NCI-H187 treated with DMSO at 0.1 percent for 48 hours (cell line): ENCODE measurements around the gene ZSWIM6.

Experiments
- DNase-seq: peaks from one replicate; lab custom pipeline; 2025; lab: John Stamatoyannopoulos, UW

Gene ZSWIM6

GRCh38 chr5:61482980-61483379 lies 150.9 kb downstream of the ZSWIM6 start:
- no peak for DNase-seq

- no peak for DNase-seq
Measured at GRCh38 chr5:61486476-61486875, 154.4 kb downstream of the ZSWIM6 start.

DNA sequence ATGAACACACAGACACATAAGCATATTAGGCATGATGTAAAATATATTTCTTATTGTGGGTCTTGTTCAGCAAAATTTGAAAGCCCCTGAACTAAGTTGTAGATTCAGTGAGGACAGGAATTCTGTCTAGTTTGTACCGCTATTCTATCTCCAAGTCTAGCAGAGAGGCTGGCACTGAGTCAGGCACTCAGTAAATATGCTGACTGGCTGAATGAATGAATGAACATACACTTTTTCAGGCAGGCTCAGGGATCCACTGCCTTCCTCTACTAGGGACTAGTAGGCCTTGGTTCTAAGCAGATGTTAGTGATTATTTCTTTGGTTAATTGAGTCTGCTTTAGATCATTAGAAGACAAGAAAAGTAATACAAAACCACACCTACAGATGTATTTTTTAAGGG lies 157.5 kb downstream of the ZSWIM6 start:
- no peak for DNase-seq

DNA sequence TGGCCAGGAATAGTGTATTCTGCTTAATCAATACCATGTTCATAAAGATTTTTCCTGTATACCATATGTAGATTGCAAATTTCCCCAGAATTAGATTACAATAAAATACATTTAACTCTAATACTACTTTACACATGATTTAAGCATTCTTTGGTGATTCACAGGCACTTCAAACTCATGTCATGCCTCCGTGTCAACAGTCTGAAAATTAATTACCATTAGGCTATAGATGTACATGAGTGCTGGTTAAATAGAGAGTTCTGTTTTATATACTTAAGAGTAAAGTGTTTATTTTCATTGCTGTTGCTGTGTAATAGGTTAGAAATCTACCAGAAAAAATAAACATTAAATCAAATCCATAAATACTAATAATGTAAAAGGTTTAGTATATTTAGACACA lies 159.8 kb downstream of the ZSWIM6 start:
- DNase-seq, result no peak

DNA sequence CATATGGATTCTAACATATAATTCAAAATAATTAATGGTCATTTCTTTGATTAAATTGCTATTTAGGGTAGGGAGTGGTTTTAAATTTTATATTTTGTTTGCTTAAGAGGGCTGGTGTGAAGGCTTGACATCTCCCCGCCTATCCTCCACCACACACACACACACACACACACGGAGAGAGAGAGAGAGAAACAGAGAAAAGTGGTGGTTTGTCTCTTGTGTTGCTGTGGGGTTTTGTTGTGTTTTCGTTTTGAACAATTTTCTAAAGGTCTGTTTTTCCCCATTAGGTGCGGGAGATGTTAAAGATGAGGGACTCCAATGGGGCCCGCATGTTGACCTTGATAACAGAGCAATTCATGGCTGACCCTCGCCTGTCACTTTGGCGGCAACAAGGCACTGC lies 161.9 kb downstream of the ZSWIM6 start:
- DNase-seq, result no peak

DNA sequence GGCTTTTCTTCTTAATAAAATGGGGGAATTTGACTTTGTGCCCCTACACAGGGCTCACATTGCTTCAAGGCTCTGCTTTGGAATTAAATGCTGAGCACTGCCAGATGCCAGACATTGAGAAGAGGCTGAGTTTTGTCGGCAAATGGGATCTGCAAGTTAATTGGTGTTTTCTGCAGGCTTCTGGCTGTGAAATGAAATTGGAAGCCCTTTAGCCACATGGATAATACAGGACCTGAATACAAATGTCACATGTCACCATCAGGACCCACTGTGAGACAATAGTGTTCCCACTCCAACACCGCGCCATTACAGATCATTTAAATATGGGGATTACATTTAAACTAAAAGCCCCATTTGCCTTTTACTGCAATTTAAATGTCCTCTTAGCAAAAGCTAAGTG lies 164.4 kb downstream of the ZSWIM6 start:
- no peak for DNase-seq

GRCh38 chr5:61496860-61497259 lies 164.8 kb downstream of the ZSWIM6 start:
- no peak for DNase-seq

DNA sequence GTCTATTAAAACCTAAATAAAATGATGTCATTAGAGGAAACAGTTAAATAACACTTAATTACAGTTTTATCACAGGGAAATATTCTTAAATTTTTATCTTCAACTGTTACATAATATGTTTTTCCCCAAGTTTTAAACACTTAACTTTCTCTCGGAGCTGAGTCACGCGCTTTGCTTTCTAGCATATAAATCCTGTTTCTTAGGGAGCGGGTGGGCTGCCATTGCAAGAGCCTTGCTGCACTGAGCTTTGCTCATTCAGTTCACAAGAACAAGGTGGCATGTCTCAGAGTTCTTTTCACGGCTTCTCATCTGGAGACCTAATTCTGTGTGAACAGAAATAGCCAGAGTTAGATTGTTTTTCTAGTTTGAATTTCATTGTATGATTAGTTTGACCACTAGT lies 166.1 kb downstream of the ZSWIM6 start:
- no peak for DNase-seq

DNA sequence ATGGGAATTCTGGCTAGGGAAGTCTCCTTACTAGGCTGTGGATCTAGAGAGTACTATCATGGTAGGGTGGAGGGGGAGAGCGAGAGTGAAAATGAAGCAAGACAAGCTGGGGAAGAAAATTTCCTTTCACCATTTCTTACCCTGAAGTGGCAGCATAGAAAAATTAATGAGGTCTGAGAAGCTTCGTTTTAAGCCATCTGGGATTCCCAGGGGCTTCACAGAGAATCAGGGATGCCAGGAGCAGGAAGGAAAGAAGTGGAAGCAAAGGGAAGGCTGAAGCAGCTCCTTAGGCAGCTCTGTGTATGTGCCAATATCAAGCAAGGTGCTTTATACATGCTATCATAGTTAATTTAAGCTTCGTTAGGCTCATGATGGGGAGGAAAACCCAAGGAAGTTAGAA lies 169.9 kb downstream of the ZSWIM6 start:
- no peak for DNase-seq

- no peak for DNase-seq
Measured at GRCh38 chr5:61504143-61504770, 172.2 kb downstream of the ZSWIM6 start.

GRCh38 chr5:61505281-61505680 lies 173.2 kb downstream of the ZSWIM6 start:
- no peak for DNase-seq

DNA sequence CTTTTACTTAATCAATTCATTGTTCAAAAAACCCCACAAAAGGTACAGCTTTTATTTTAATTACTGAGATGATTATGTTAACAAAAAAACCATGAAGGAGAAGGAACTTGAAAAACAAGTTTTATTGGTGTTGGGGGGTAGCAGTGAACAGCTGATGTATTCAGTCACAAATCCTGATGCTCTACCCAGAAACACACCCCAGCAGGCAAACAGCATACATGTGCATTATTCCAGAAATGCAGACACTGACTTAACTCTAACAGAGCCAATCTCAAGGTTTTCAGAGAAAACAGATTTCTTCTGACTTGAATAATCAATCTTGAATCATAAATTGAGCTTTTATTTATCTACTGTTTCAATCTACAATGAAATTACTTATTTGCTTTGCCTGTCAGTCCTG lies 175.2 kb downstream of the ZSWIM6 start:
- no peak for DNase-seq

- no peak for DNase-seq
Measured at GRCh38 chr5:61516946-61517345, 184.9 kb downstream of the ZSWIM6 start.

DNA sequence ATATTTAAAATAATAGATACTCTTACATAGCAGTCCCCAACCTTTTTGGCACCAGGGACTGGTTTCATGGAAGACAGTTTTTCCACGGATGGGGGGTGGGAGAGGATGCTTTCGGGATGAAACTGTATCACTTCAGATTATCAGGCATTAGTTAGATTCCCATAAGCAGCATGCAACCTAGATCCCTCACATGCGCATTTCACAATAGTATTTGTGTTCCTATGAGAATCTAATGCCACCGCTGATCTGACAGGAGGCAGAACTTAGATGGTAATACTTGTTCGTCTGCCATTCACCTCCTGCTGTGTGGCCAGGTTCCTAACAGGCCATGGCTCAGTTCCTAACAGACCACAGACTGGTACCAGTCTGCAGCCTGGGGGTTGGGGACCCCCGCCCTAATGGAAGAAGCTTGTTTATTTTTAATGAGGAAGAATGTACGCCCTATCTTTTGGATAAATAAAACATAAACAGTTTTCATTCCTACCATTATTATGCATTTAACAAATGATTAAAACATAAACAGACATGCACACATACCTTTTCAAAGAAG lies 187.7 kb downstream of the ZSWIM6 start:
- DNase-seq, result no peak

- DNase-seq, result no peak
Measured at GRCh38 chr5:61523073-61523472, 191.0 kb downstream of the ZSWIM6 start.

DNA sequence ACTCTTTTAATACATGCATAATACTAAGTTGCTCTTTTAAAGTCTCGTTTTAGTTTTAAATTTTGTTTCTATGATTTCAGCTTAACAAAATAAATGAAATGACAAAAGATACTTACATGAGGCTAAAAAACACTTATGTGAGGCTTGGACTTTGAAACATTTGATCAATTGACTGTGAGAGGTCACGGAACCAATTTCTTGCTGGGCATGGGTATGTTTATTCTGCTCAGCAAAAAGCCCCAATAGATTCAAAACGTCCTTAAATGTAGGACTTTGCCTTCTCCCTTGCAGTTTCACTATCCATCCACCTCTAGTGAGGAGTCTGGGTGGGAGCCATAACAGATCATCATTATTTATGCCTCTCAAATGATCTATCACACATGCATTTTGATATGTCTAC lies 191.9 kb downstream of the ZSWIM6 start:
- no peak for DNase-seq

DNA sequence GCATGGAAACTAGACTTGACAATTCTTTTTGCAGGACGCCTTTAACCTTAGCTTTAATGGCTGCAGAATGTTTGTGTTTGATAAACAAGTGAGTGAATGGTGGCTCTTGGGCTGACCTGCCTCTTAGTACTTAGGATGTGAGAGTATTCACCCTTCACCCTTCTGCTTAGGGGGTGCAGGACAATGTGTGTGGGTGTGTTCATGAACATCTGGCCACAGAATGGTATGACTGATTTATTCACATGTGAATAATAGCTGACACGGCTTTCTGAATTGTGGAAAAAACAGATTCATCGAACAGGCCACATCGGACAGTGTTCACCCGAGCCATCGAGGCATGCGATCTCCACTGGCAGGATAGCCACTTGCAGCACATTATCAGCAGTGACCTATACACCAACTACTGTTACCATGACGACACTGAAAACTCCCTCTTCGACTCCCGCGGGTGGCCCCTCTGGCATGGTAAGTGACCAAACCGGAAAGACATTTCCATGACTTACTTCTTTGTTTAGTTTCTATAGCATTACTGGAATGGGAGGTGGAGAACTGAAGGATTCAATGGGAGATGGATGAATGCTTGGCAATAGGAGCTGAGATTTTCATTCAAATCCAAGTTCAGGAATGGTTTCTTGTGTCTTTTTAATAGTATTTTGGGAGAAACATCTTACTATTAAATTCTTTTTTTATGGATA lies 193.6 kb downstream of the ZSWIM6 start:
- no peak for DNase-seq

GRCh38 chr5:61526207-61526519 lies 194.1 kb downstream of the ZSWIM6 start:
- no peak for DNase-seq

DNA sequence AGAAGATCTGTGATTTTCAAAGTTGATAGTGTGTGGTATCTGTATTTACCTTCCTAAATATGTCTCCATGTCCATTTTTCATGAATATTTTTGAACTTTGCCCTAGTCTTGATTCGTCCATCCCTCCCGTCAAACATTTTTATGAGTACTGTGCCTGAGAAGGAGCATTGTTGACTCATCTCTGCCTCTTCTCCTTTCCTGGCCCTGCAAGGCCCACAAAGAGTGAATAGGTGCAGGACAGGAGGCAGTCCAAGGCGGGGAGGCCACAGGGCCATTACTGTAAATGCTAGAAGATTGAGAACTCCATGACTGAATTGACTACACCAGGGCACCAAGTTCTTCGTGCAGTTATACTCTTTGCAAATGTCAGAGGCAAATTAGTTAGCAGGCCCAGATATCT lies 200.9 kb downstream of the ZSWIM6 start:
- DNase-seq, result no peak

DNA sequence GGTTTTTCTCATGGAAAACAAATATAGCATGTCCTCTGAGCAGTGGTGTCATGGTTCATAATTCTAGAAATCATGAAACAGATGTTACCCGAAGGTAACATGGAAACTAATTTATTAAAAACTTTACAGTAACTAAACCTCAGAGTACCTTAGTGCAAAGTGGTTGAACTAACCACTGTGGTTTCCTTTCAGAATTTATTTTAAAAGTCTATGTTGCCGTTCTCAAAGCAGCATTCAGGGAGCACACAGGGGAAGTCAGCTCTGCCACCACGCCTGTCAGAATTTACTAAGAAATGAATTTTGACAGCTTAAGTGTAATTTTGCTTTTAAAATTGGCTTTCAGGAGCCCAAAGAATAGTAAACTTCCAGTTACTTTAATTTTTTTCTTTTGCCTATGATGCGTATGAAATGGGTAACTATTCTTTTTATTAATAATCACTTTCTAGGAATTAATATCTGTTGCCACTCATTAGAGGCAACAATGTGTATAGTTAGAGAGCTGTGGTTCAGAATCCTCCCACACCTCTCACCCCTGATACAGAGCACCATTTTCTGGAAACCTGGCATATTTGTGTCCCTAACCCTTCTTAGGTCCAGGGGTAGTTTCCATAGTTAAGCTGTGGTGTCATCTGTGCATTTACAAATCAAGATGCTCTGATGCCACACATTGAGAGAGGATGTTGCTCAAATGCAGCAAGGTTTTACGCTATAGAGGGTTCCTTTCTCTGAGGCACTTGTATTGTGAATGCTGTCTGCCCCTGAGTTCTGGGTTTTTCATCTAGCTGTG lies 202.6 kb downstream of the ZSWIM6 start:
- no peak for DNase-seq

GRCh38 chr5:61535828-61536227 lies 203.8 kb downstream of the ZSWIM6 start:
- DNase-seq, result no peak

GRCh38 chr5:61536922-61537321 lies 204.9 kb downstream of the ZSWIM6 start:
- no peak for DNase-seq
